HG03565 (cell line): ENCODE data around the gene EID2B.

ENCODE experiments used
- ATAC-seq: cut with Tn5 transposase; IDR thresholded peaks from one replicate; pipeline ENCODE4 v1.9.1; 2021; ENCODE audit warnings: mild to moderate bottlenecking, moderate library complexity; ENCODE audit not compliant: unreplicated experiment

EID2B gene

GRCh38 chr19:39500543-39500942 is 32.1 kb downstream of the EID2B start:
- ATAC-seq, result no peak

- ATAC-seq, result no peak
These were observed 32.7 kb downstream of the EID2B start for GRCh38 chr19:39499932-39500331.

- ATAC-seq, result no peak
These were observed 33.6 kb downstream of the EID2B start, which contains the start of gene DLL3 for GRCh38 chr19:39498798-39499642. Gene DLL3, plus strand, starts transcription at chr19:39498947. Its CDS starts 28 bp downstream, at chr19:39498975.

GRCh38 chr19:39497996-39498797 is 34.5 kb downstream of the EID2B start:
- ATAC-seq, result no peak

- no peak for ATAC-seq
These were observed 35.0 kb downstream of the EID2B start for GRCh38 chr19:39497701-39497995.

GRCh38 chr19:39496063-39496462 is 36.6 kb downstream of the EID2B start:
- no peak for ATAC-seq

GRCh38 chr19:39494661-39495060 is 38.0 kb downstream of the EID2B start:
- ATAC-seq, result no peak

GRCh38 chr19:39492788-39493187 is 39.9 kb downstream of the EID2B start:
- no peak for ATAC-seq

- no peak for ATAC-seq
These were observed 40.4 kb downstream of the EID2B start for GRCh38 chr19:39492225-39492624.

- no peak for ATAC-seq
These were observed 42.9 kb downstream of the EID2B start for GRCh38 chr19:39489756-39490155.

GRCh38 chr19:39483141-39483540 is 49.5 kb downstream of the EID2B start:
- no peak for ATAC-seq

- no peak for ATAC-seq
These were observed 51.0 kb downstream of the EID2B start for GRCh38 chr19:39481676-39482075.

- ATAC-seq, result no peak
These were observed 51.5 kb downstream of the EID2B start for GRCh38 chr19:39481229-39481545.
